HepG2 (cell line): ENCODE data around the gene RRP36. TPM values are rescaled to one million over a fixed set of nuclear protein-coding genes. Genes with fewer than 3 reads are reported as not detected.

ENCODE experiments used
- ATF5 ChIP-seq: sonication (generic); formaldehyde crosslinking; IDR thresholded peaks from 2 replicates; pipeline ENCODE4 v1.4.0; 2020; ENCODE audit warnings: mild to moderate bottlenecking, low read depth, missing genetic modification reagents
- BATF2 ChIP-seq: sonication (generic); formaldehyde crosslinking; IDR thresholded peaks from 2 replicates; pipeline ENCODE4 v1.8.0; 2022; ENCODE audit warnings: mild to moderate bottlenecking, missing genetic modification reagents, moderate library complexity
- FLYWCH1 ChIP-seq: sonication (generic); formaldehyde crosslinking; IDR thresholded peaks from 2 replicates; pipeline ENCODE4 v1.8.1; 2023; ENCODE audit warnings: mild to moderate bottlenecking, missing genetic modification reagents
- GRHL1 ChIP-seq: sonication (generic); formaldehyde crosslinking; conservative IDR thresholded peaks from 2 replicates; pipeline ENCODE4 v1.8.0; 2022; ENCODE audit warnings: missing genetic modification reagents
- POGK ChIP-seq: sonication (generic); formaldehyde crosslinking; conservative IDR thresholded peaks from 2 replicates; pipeline ENCODE4 v1.8.0; 2022; ENCODE audit warnings: mild to moderate bottlenecking, moderate library complexity, missing genetic modification reagents
- RNF219 ChIP-seq: sonication (generic); formaldehyde crosslinking; IDR thresholded peaks from 2 replicates; pipeline ENCODE4 v1.5.0; 2020; ENCODE audit warnings: mild to moderate bottlenecking, missing genetic modification reagents
- SMARCC2 ChIP-seq: fragments of 450-650 bp; IDR thresholded peaks from 2 replicates; pipeline ENCODE4 v1.6.1; 2017; ENCODE audit warnings: antibody characterized with exemption, mild to moderate bottlenecking
- SRSF9 ChIP-seq: fragments of 200-400 bp; formaldehyde crosslinking; IDR thresholded peaks from 2 replicates; pipeline ENCODE4 v1.6.1; 2018; ENCODE audit warnings: borderline replicate concordance, mild to moderate bottlenecking, low read depth, low read length; ENCODE audit not compliant: insufficient read depth, poor library complexity, severe bottlenecking
- YEATS4 ChIP-seq: sonication (generic); formaldehyde crosslinking; IDR thresholded peaks from 2 replicates; pipeline ENCODE4 v1.4.0; 2020; ENCODE audit warnings: missing genetic modification reagents, borderline replicate concordance
- ZNF124 ChIP-seq: sonication (generic); formaldehyde crosslinking; IDR thresholded peaks from 2 replicates; pipeline ENCODE4 v1.4.0; 2020; ENCODE audit warnings: missing genetic modification reagents
- ZNF451 ChIP-seq: sonication (generic); formaldehyde crosslinking; IDR thresholded peaks from 2 replicates; pipeline ENCODE4 v1.5.0; 2020; ENCODE audit warnings: mild to moderate bottlenecking, missing genetic modification reagents
- ZNF704 ChIP-seq: sonication (generic); formaldehyde crosslinking; IDR thresholded peaks from 2 replicates; pipeline ENCODE4 v1.8.1; 2023; ENCODE audit warnings: mild to moderate bottlenecking, inconsistent platforms, moderate library complexity, missing genetic modification reagents, borderline replicate concordance
- ZSCAN29 ChIP-seq: sonication (generic); formaldehyde crosslinking; conservative IDR thresholded peaks from 2 replicates; pipeline ENCODE4 v1.4.0; 2020; ENCODE audit warnings: mild to moderate bottlenecking, missing genetic modification reagents
- polyA plus RNA-seq, 8 experiments: library from polyadenylated mRNA; depleted of rRNA in 3 of 8; stranded (reverse) in 7 of 8; unstranded in 1 of 8; fragments of >200 nt; fragmentation: Illumina TruSeq in 4 of 8; extraction: Trizol in 4 of 8; gene quantifications; 2 replicates each; pipeline versions ENCODE4 v1.2.1 to v1.2.3, GENCODE V29; 2011 to 2016; ENCODE audit warnings: low read depth in 4 of 8, missing spikeins in 1 of 8, mixed read lengths in 1 of 8; ENCODE audit not compliant: insufficient read depth in 1 of 8
- total RNA-seq, 5 experiments: library from RNA; depleted of rRNA; stranded (reverse); fragments of >200 nt; fragmentation: Illumina TruSeq; extraction: Trizol; gene quantifications; 2 replicates each; pipeline ENCODE4 v1.2.3, GENCODE V29; 2016; ENCODE audit warnings: low read depth in 1 of 5

Gene RRP36
- total and polyA plus RNA-seq, 2 of the 13 experiments (the other 11 are each of a cell fraction or from before 2014, with no cell fraction given): 29.5 to 144 TPM

- TF ChIP-seq BATF2 (CRISPR knock-in tag) (no peak), ZSCAN29 (CRISPR knock-in tag) (no peak), RNF219 (no peak), POGK (CRISPR knock-in tag) (peak; percentile 29; the same call in 1 of the 2 replicates), ATF5 (CRISPR knock-in tag) (no peak), SRSF9 (no peak), FLYWCH1 (no peak), SMARCC2 (no peak), ZNF704 (CRISPR knock-in tag) (peak; percentile 82), GRHL1 (CRISPR knock-in tag) (no peak), ZNF124 (0 out of 2 replicates have a peak, but pooled peaks have one; percentile 23), ZNF451 (CRISPR knock-in tag) (no peak), YEATS4 (CRISPR knock-in tag) (peak; percentile 86)
Measured at GRCh38 chr6:42984001-42984923, 37.2 kb upstream of the RRP36 start, which contains the start of gene PPP2R5D (continued).
